HL-60 (cell line): ENCODE data around the gene PIK3CD.
A peak's percentile ranks its signal among the peaks of the same experiment; 100 is the strongest.

Experiments used
- DNase-seq, 2 experiments: peaks; one replicate each; pipeline ENCODE4 v3.0.0-alpha.2; 2010 to 2020; ENCODE audit warnings: low read depth in 1 of 2, low spot score in 1 of 2
- H3K27ac ChIP-seq: fragments of 250-450 bp; sonication (Bioruptor Pico); replicated peaks from 2 replicates; pipeline ENCODE4 v1.5.1; 2020; ENCODE audit warnings: mild to moderate bottlenecking, moderate library complexity
- H3K27me3 ChIP-seq: fragments of 250-450 bp; sonication (Bioruptor Pico); 2 replicates; pipeline ENCODE4 v1.5.1; 2021; ENCODE audit warnings: mild to moderate bottlenecking, moderate library complexity; ENCODE audit not compliant: insufficient read depth, poor library complexity, severe bottlenecking
- H3K4me3 ChIP-seq: replicated peaks from 2 replicates; pipeline ENCODE4 v1.5.1; 2011; ENCODE audit warnings: mild to moderate bottlenecking, control low read depth, low read length; ENCODE audit not compliant: insufficient read depth
- CTCF ChIP-seq: IDR thresholded peaks from one replicate; pipeline ENCODE4 v1.5.1; 2011; ENCODE audit warnings: low read length, control low read depth, inconsistent platforms; ENCODE audit not compliant: insufficient read depth
- GABPA ChIP-seq: IDR thresholded peaks from 2 replicates; pipeline ENCODE4 v1.6.1; 2012; ENCODE audit warnings: low read depth
- POLR2AphosphoS5 ChIP-seq: IDR thresholded peaks from 2 replicates; pipeline ENCODE4 v1.6.1; 2012; ENCODE audit warnings: low read depth
- REST ChIP-seq: IDR thresholded peaks from 2 replicates; pipeline ENCODE4 v1.6.1; 2012; ENCODE audit warnings: low read depth; ENCODE audit not compliant: insufficient replicate concordance
- SPI1 ChIP-seq: IDR thresholded peaks from 2 replicates; pipeline ENCODE4 v1.6.1; 2012; ENCODE audit warnings: low read depth, mild to moderate bottlenecking, borderline replicate concordance

The PIK3CD gene

GRCh38 chr1:9651220-9651564 lies 339 bp upstream of the PIK3CD start:
- Histone ChIP-seq H3K4me3 (peak overlapping the region; percentile 75), H3K27me3 (no peaks in the 10 kb centered on the region)

GRCh38 chr1:9652379-9653209 lies 1.1 kb downstream of the PIK3CD start:
- peak overlapping the region; percentile 75 for H3K4me3 ChIP-seq
- peak in 1 of 2 experiments; percentile 81 for DNase-seq
- TF ChIP-seq CTCF (no peak), REST (no peak), SPI1 (peak; percentile 96), GABPA (0 out of 2 replicates have a peak, but pooled peaks have one; percentile 34), POLR2AphosphoS5 (no peak)
- H3K27me3 ChIP-seq, result no peaks in the 10 kb centered on the region
- H3K27ac ChIP-seq, result peak overlapping the region; percentile 93

More at GRCh38 chr1:9651220-9651564, 339 bp upstream of the PIK3CD start:
- TF ChIP-seq POLR2AphosphoS5, result no peak
- TF ChIP-seq SPI1, result no peak
- no peak for TF ChIP-seq GABPA
- TF ChIP-seq CTCF, result no peak
- TF ChIP-seq REST, result no peak
- peak overlapping the region; percentile 93 for H3K27ac ChIP-seq
- no peak for DNase-seq

- no peak for DNase-seq
- H3K27me3 ChIP-seq, result no peaks in the 10 kb centered on the region
- TF ChIP-seq REST (no peak), POLR2AphosphoS5 (no peak), GABPA (no peak), CTCF (no peak), SPI1 (no peak)
- H3K4me3 ChIP-seq, result peak overlapping the region; percentile 75
- H3K27ac ChIP-seq, result peak overlapping the region; percentile 93
Measured at GRCh38 chr1:9653210-9653490, 1.6 kb downstream of the PIK3CD start.
